Measurements from ENCODE around the gene TENT5C.

Gene TENT5C

DNA sequence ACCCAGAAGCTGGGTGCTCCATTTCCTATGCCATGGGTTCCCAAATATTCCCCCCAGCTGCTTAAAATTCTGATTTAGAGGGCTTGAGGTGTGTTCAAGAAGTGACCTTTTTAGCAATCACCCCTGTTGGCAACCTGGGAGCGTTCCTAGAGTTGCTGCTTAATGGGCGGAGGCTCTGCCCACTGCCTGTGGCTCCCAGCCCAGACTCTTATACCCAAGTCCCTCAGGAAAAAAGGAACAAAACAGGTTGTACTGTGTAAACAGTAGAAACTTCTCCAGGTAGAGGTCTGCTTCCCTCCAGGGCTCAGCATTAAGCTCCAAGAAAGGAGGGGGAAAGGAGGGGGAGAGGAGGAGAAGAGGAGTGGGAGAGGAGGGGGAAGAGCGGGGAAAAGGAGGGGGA, 14.6 kb upstream of the TENT5C start:
- Histone ChIP-seq H3K27ac (ENCODE audit: insufficient read depth, low read depth, low read length, poor library complexity, severe bottlenecking) (no peak overlapping the region), H3K9me3 (ENCODE audit: control insufficient read depth, low read length) (no peaks in the 10 kb centered on the region), H3K4me1 (ENCODE audit: control insufficient read depth, insufficient read depth, low read length) (no peaks in the 10 kb centered on the region), H3K27me3 (ENCODE audit: control insufficient read depth, insufficient read depth, low read length, poor library complexity, severe bottlenecking) (no peaks in the 10 kb centered on the region), H3K36me3 (ENCODE audit: control insufficient read depth, insufficient read depth, low read length) (no peaks in the 10 kb centered on the region), H3K4me3 (ENCODE audit: insufficient read depth, low read depth, low read length) (no peak overlapping the region)
- 81 to 87% methylated on average over 3 of the region's 3 CpGs for WGBS, 2 experiments

- Histone ChIP-seq H3K27me3 (ENCODE audit: control insufficient read depth, insufficient read depth, low read length, poor library complexity, severe bottlenecking) (no peaks in the 10 kb centered on the region), H3K36me3 (ENCODE audit: control insufficient read depth, insufficient read depth, low read length) (no peaks in the 10 kb centered on the region), H3K4me1 (ENCODE audit: control insufficient read depth, insufficient read depth, low read length) (no peaks in the 10 kb centered on the region), H3K27ac (ENCODE audit: insufficient read depth, low read depth, low read length, poor library complexity, severe bottlenecking) (no peak overlapping the region), H3K9me3 (ENCODE audit: control insufficient read depth, low read length) (no peaks in the 10 kb centered on the region), H3K4me3 (ENCODE audit: insufficient read depth, low read depth, low read length) (no peak overlapping the region)
- 92 to 93% methylated on average over 9 of the region's 9 CpGs for WGBS, 2 experiments
Observed at GRCh38 chr1:117592155-117592554, 13.7 kb upstream of the TENT5C start.

DNA sequence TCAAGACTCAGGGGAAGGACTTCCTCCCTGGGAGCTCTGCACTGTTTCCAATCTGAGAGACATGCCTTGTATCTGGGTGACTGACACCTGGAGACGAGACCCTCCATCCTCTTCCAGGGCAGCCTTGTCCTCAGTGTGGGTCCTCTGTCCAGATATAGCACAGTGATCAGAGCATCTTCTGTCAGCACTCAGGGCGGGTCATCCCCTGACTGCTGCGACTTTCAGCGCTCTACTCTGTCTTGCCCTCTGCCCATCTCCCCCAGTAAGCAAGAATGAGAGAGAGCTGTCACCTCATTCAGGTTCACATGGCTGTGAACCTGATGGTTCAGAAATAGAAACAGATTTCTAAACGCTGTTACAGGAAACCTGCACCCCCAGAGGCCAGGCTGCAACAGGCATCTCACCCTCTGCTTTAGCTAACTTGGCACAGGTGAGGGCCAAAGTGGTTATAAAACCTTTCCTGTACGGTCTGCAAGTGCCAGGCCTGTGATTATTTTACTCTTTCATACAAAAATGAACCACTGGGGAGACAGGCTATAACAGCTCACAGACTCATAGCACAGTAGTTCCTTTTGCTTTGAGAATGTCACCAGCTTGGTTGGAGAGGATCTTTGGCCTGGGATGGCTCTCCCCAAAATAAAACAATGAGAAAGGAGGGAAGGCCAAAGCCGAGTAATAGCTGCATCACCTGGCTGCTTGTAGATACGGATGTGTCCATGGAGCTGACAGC, 11.4 kb upstream of the TENT5C start:
- Histone ChIP-seq H3K4me1 (ENCODE audit: control insufficient read depth, insufficient read depth, low read length) (no peaks in the 10 kb centered on the region), H3K9me3 (ENCODE audit: control insufficient read depth, low read length) (no peaks in the 10 kb centered on the region)
- WGBS, 2 experiments: 90 to 92% methylated on average over 8 of the region's 8 CpGs

DNA sequence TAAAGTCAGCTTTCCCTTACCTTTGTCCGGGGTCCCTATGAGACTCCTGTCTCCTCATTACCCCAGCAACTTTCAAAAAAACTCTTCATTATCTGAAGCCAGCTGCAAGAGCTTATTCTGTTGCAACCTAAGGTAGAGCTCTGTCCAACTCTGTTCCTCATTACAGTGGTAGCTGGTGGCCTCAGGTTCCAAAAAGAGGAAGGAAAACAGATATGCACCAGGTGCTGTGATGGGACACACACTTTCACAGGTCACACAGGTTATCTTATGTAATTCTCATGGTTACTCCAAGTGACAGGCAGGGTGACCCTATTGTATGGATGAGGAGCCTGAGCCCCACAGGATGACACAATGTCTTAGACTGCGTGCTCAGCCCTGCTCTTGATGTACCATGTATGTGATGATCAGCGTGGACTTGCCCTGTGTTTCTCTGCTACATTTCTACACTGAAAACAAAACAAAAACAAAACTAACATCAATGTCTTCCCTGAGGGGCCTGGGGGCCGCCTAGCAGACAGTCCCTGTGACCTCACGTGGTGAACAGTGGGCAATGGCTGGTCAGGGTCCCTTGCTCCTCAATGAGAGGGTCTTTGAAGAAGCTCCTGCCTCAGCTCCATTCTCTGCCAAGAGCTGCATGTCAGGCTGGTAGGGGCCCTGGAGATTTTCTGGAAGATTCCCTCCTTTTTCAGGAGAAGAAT, 9.7 kb upstream of the TENT5C start:
- Histone ChIP-seq H3K27me3 (ENCODE audit: control insufficient read depth, insufficient read depth, low read length, poor library complexity, severe bottlenecking) (no peaks in the 10 kb centered on the region), H3K9me3 (ENCODE audit: control insufficient read depth, low read length) (no peaks in the 10 kb centered on the region), H3K36me3 (ENCODE audit: control insufficient read depth, insufficient read depth, low read length) (no peaks in the 10 kb centered on the region), H3K4me1 (ENCODE audit: control insufficient read depth, insufficient read depth, low read length) (no peaks in the 10 kb centered on the region), H3K27ac (ENCODE audit: insufficient read depth, low read depth, low read length, poor library complexity, severe bottlenecking) (no peak overlapping the region), H3K4me3 (ENCODE audit: insufficient read depth, low read depth, low read length) (no peak overlapping the region)
- 73 to 76% methylated on average over 5 of the region's 5 CpGs for WGBS, 2 experiments

More for the DNA sequence above, 11.4 kb upstream of the TENT5C start:
- Histone ChIP-seq H3K4me3 (ENCODE audit: insufficient read depth, low read depth, low read length) (no peak overlapping the region), H3K27ac (ENCODE audit: insufficient read depth, low read depth, low read length, poor library complexity, severe bottlenecking) (no peak overlapping the region), H3K27me3 (ENCODE audit: control insufficient read depth, insufficient read depth, low read length, poor library complexity, severe bottlenecking) (no peaks in the 10 kb centered on the region), H3K36me3 (ENCODE audit: control insufficient read depth, insufficient read depth, low read length) (no peaks in the 10 kb centered on the region)

DNA sequence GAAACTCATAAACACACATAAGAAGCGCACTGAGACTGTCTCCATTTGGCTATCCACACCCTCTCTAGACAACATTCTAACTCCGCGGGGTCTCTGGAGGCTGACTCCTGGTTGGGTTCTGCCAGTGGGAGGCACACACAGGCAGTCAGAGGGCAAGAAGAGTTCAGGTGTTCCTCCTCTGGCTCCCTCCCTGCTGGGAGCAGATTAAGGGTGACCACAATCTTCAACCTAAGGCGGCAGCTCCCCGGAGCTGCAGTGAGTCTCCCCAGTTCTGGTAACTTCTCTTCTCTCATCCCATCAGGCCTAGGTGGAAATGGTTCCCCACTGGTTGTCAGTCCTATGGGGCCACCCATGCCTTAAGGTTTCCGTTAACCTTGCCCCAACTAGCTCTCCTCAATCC, 7.4 kb upstream of the TENT5C start:
- H3K27ac ChIP-seq (ENCODE audit: insufficient read depth, low read depth, low read length, poor library complexity, severe bottlenecking): no peak overlapping the region
- H3K27me3 ChIP-seq (ENCODE audit: control insufficient read depth, insufficient read depth, low read length, poor library complexity, severe bottlenecking): peaks cover 9% of the 10 kb centered on the region
- 83 to 88% methylated on average over 6 of the region's 6 CpGs for WGBS, 2 experiments
- no peaks in the 10 kb centered on the region for H3K36me3 ChIP-seq (ENCODE audit: control insufficient read depth, insufficient read depth, low read length)
- no peaks in the 10 kb centered on the region for H3K9me3 ChIP-seq (ENCODE audit: control insufficient read depth, low read length)
- no peaks in the 10 kb centered on the region for H3K4me1 ChIP-seq (ENCODE audit: control insufficient read depth, insufficient read depth, low read length)
- no peak overlapping the region for H3K4me3 ChIP-seq (ENCODE audit: insufficient read depth, low read depth, low read length)

DNA sequence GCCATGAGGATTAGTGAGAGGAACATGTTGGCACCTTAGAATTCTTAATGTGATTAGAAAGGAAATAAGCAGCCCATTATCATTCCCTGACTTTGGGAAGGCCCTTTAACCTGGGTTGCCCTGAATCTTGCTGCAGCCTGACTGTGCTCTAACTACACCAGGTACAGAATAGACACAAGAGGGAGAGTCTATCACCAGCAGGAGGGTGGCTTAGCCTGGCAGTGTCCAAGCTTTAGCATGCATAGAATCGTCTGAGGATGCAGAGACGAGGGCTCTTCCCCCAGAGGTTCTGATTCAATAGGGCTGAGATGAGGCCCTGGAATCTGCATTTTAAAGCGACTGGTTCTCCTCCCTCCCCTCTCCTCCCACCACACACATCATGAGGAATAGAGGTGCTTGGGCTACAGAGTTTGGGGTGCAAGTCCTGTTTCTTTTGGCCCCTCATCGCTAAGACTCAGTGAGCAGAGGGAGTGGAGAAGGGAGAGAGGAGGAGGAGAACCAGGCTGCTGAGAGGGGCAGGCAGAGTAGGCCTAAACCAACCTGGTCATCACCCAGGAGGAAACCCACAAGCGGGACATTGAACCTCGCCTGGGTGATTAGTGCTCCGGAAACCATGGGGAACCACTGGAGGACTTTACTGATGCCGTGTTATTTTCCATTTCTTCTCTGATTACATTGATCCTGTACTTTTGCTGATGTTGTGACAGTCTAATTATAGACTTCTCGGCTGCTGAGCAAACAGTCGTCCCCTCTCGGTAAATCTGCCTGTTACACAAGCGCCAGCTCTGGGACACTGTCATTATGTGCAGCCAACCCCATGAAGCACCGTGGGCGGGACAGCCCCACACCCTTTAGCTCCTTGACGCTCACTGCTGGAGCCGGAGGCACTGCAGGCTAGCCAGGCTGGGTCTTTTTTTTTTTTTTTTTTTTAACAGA, 6.3 kb upstream of the TENT5C start:
- 88 to 92% methylated on average over 16 of the region's 16 CpGs for WGBS, 2 experiments
- Histone ChIP-seq H3K27ac (ENCODE audit: insufficient read depth, low read depth, low read length, poor library complexity, severe bottlenecking) (no peak overlapping the region), H3K9me3 (ENCODE audit: control insufficient read depth, low read length) (no peaks in the 10 kb centered on the region), H3K4me1 (ENCODE audit: control insufficient read depth, insufficient read depth, low read length) (no peaks in the 10 kb centered on the region), H3K27me3 (ENCODE audit: control insufficient read depth, insufficient read depth, low read length, poor library complexity, severe bottlenecking) (peaks cover 19% of the 10 kb centered on the region), H3K4me3 (ENCODE audit: insufficient read depth, low read depth, low read length) (no peak overlapping the region), H3K36me3 (ENCODE audit: control insufficient read depth, insufficient read depth, low read length) (no peaks in the 10 kb centered on the region)

DNA sequence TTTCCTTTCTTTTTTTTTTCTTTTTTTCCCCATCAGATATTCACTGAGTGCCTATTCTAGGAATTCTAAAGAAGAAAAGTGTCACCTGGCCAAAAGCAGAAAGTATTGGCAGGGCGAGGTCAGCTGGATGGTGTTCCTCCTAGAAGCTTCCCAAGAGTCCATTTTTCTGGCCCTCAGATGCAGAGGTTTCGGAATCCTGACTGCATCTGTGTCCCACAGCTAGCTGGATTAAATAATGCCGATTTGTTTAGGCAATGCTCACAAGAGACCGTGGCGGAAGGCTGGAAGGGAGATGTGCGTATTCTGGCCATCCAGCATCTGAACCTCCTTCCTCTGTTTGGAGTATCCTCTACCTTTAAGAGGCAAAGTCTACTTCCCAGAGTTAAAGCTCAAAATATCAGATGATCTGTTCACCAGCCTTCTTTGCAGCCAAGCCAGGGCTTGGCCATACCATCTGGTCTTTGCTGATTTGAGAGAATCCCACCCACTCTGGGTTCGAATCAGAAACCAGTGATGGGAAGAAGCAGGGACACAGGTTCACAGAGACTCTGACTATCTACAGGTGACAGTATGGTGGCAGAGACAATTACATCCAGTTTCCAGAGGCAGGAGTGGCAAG, 5.4 kb upstream of the TENT5C start:
- H3K36me3 ChIP-seq (ENCODE audit: control insufficient read depth, insufficient read depth, low read length): no peaks in the 10 kb centered on the region
- H3K27ac ChIP-seq (ENCODE audit: insufficient read depth, low read depth, low read length, poor library complexity, severe bottlenecking): no peak overlapping the region
- no peaks in the 10 kb centered on the region for H3K4me1 ChIP-seq (ENCODE audit: control insufficient read depth, insufficient read depth, low read length)
- H3K27me3 ChIP-seq (ENCODE audit: control insufficient read depth, insufficient read depth, low read length, poor library complexity, severe bottlenecking): peaks cover 28% of the 10 kb centered on the region
- H3K9me3 ChIP-seq (ENCODE audit: control insufficient read depth, low read length): no peaks in the 10 kb centered on the region
- 91% methylated on average over 7 of the region's 7 CpGs for WGBS, 2 experiments
- no peak overlapping the region for H3K4me3 ChIP-seq (ENCODE audit: insufficient read depth, low read depth, low read length)

DNA sequence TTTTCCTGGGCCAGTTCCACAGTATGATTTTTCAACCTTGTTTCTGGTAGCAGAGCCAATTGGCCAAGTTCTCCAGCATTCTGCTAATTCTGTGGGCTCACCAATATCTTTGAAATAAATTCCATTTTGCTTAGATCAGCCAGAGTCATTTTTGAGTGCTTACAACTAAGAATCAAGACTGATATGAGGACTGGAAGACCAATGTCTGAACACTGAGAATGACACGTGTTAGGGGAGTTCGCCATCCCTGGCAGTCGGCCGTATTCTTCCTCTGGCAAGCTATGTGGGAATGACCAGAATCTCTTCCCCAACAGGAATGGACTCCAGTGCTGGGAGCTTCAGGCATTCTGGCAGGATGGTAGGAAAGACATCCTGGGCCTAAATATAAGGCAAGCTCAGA, 4.9 kb upstream of the TENT5C start:
- H3K27me3 ChIP-seq (ENCODE audit: control insufficient read depth, insufficient read depth, low read length, poor library complexity, severe bottlenecking): peaks cover 30% of the 10 kb centered on the region
- H3K27ac ChIP-seq (ENCODE audit: insufficient read depth, low read depth, low read length, poor library complexity, severe bottlenecking): no peak overlapping the region
- no peaks in the 10 kb centered on the region for H3K4me1 ChIP-seq (ENCODE audit: control insufficient read depth, insufficient read depth, low read length)
- WGBS, 2 experiments: 93 to 95% methylated on average over 4 of the region's 4 CpGs
- no peaks in the 10 kb centered on the region for H3K36me3 ChIP-seq (ENCODE audit: control insufficient read depth, insufficient read depth, low read length)
- no peaks in the 10 kb centered on the region for H3K9me3 ChIP-seq (ENCODE audit: control insufficient read depth, low read length)
- no peak overlapping the region for H3K4me3 ChIP-seq (ENCODE audit: insufficient read depth, low read depth, low read length)

- Histone ChIP-seq H3K27me3 (ENCODE audit: control insufficient read depth, insufficient read depth, low read length, poor library complexity, severe bottlenecking) (peaks cover 49% of the 10 kb centered on the region), H3K9me3 (ENCODE audit: control insufficient read depth, low read length) (no peaks in the 10 kb centered on the region), H3K36me3 (ENCODE audit: control insufficient read depth, insufficient read depth, low read length) (no peaks in the 10 kb centered on the region), H3K4me3 (ENCODE audit: insufficient read depth, low read depth, low read length) (no peak overlapping the region), H3K27ac (ENCODE audit: insufficient read depth, low read depth, low read length, poor library complexity, severe bottlenecking) (no peak overlapping the region), H3K4me1 (ENCODE audit: control insufficient read depth, insufficient read depth, low read length) (peaks cover 7% of the 10 kb centered on the region)
- 78 to 87% methylated on average over 4 of the region's 4 CpGs for WGBS, 2 experiments
Observed at GRCh38 chr1:117602862-117603261, 3.0 kb upstream of the TENT5C start.
